VCaP (cell line): ENCODE data around the gene SLC4A9.

Experiments
- H3K27ac ChIP-seq: fragments of 450-650 bp; 2 replicates; pipeline ENCODE4 v1.5.1; 2017
- CTCF ChIP-seq: fragments of 450-650 bp; conservative IDR thresholded peaks from 2 replicates; pipeline ENCODE4 v1.5.1; 2017; ENCODE audit warnings: mild to moderate bottlenecking, moderate library complexity

Gene SLC4A9

GRCh38 chr5:140360101-140360500 lies at the start of gene SLC4A9:
Gene SLC4A9, plus strand, starts transcription at chr5:140360194. Its CDS starts 43 bp downstream, at chr5:140360237.
- no peak for TF ChIP-seq CTCF
- H3K27ac ChIP-seq, result no peak within 1 kb of the TSS

GRCh38 chr5:140310434-140310833 lies 49.6 kb upstream of the SLC4A9 start:
- no peak for TF ChIP-seq CTCF
- H3K27ac ChIP-seq, result no peak overlapping the region

GRCh38 chr5:140311011-140311467 lies 49.0 kb upstream of the SLC4A9 start:
- no peak overlapping the region for H3K27ac ChIP-seq
- TF ChIP-seq CTCF, result no peak

GRCh38 chr5:140312067-140312790 lies 47.8 kb upstream of the SLC4A9 start:
- no peak overlapping the region for H3K27ac ChIP-seq

GRCh38 chr5:140312791-140313189 lies 47.2 kb upstream of the SLC4A9 start:
- H3K27ac ChIP-seq, result no peak overlapping the region
- TF ChIP-seq CTCF, result no peak

More at GRCh38 chr5:140312067-140312790, 47.8 kb upstream of the SLC4A9 start:
- TF ChIP-seq CTCF, result no peak

- H3K27ac ChIP-seq, result no peak overlapping the region
- TF ChIP-seq CTCF, result no peak
Measured at GRCh38 chr5:140317859-140318258, 42.1 kb upstream of the SLC4A9 start.

GRCh38 chr5:140318792-140319191 lies 41.2 kb upstream of the SLC4A9 start:
- no peak overlapping the region for H3K27ac ChIP-seq
- no peak for TF ChIP-seq CTCF
